ENCODE measurements around the gene FGF9. TPM values are rescaled to one million over a fixed set of nuclear protein-coding genes. Genes with fewer than 3 reads are reported as not detected.

Gene FGF9
- total and polyA plus RNA-seq, 8 donors: 0.14 to 2.2 (median 0.27) TPM; not detected in 2

DNA sequence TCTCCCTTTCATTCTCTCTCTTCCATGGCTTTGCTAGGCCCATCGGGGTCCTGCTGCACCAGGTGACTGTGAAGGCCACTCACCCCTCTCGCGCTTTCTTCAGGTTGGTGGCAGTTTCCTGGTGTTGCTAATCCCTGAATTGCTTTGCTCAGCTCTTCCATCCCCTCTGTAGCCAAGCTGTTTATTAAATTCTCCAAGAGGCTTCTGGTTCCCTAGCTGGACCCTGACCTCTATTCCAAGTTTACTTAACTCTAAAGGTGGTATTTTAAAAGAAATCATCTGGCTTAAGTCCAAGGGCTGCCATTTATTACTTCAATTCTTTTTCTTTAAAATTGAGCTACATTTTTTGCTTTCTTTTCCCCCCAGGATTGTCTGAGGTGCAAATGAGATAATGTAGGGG, 34.2 kb upstream of the FGF9 start:
- TF ChIP-seq, protein P1, sequence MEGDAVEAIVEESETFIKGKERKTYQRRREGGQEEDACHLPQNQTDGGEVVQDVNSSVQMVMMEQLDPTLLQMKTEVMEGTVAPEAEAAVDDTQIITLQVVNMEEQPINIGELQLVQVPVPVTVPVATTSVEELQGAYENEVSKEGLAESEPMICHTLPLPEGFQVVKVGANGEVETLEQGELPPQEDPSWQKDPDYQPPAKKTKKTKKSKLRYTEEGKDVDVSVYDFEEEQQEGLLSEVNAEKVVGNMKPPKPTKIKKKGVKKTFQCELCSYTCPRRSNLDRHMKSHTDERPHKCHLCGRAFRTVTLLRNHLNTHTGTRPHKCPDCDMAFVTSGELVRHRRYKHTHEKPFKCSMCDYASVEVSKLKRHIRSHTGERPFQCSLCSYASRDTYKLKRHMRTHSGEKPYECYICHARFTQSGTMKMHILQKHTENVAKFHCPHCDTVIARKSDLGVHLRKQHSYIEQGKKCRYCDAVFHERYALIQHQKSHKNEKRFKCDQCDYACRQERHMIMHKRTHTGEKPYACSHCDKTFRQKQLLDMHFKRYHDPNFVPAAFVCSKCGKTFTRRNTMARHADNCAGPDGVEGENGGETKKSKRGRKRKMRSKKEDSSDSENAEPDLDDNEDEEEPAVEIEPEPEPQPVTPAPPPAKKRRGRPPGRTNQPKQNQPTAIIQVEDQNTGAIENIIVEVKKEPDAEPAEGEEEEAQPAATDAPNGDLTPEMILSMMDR (IDR thresholded peaks at IDR 0.05): no peak
- peak in 1 of 2 donors; percentile 23 for DNase-seq
- intact Hi-C loops (cut with DNase I; ENCODE audit: low total_unique reads): no loop called here
- no peaks in the 10 kb centered on the region for H3K9me3 ChIP-seq
- no peaks in the 10 kb centered on the region for H3K36me3 ChIP-seq
- H3K4me3 ChIP-seq: no peak overlapping the region
- H3K4me1 ChIP-seq: peaks cover 0 to 10% (median 0%) of the 10 kb centered on the region in 4 donors
- WGBS, 5 donors: 44 to 77% (median 68%) methylated on average over 3 of the region's 3 CpGs
- H3K27ac ChIP-seq: no peak overlapping the region
- peaks cover 0 to 19% (median 0%) of the 10 kb centered on the region in 3 donors for H3K27me3 ChIP-seq

DNA sequence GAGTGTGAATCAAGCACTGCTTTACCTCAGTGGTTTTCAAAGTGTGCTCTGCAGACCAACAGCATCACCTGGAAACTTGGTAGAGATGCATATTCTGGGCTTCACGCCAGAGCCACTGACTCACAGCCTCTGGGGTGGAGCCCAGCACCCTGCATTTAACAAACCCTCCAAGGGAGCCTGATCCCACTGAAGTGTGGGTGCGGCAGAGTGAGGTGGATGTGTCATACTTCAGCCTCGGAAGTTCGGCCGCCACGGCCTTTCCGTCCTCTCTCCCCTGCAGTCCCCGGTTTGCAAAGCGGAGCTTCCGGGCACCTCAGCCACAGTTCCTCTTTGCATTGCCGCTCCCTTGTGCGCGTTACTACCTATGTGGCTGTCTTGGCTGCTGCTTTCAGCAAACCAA, 33.6 kb upstream of the FGF9 start:
- no peaks in the 10 kb centered on the region for H3K36me3 ChIP-seq
- 28 to 61% (median 38%) methylated on average over 13 of the region's 13 CpGs for WGBS, 5 donors
- H3K27ac ChIP-seq: no peak overlapping the region
- H3K27me3 ChIP-seq: peaks cover 0 to 19% (median 0%) of the 10 kb centered on the region in 3 donors
- intact Hi-C loops (cut with DNase I; ENCODE audit: low total_unique reads): no loop called here
- DNase-seq: peak; percentile 82 to 88
- H3K4me1 ChIP-seq: peaks cover 0 to 10% (median 0%) of the 10 kb centered on the region in 4 donors
- peak in 2 of 3 donors; percentile 9 to 45 for TF ChIP-seq POLR2AphosphoS5 (IDR thresholded peaks at IDR 0.05)
- TF ChIP-seq POLR2A (IDR thresholded peaks at IDR 0.05): no peak
- H3K4me3 ChIP-seq: no peak overlapping the region
- no peaks in the 10 kb centered on the region for H3K9me3 ChIP-seq

DNA sequence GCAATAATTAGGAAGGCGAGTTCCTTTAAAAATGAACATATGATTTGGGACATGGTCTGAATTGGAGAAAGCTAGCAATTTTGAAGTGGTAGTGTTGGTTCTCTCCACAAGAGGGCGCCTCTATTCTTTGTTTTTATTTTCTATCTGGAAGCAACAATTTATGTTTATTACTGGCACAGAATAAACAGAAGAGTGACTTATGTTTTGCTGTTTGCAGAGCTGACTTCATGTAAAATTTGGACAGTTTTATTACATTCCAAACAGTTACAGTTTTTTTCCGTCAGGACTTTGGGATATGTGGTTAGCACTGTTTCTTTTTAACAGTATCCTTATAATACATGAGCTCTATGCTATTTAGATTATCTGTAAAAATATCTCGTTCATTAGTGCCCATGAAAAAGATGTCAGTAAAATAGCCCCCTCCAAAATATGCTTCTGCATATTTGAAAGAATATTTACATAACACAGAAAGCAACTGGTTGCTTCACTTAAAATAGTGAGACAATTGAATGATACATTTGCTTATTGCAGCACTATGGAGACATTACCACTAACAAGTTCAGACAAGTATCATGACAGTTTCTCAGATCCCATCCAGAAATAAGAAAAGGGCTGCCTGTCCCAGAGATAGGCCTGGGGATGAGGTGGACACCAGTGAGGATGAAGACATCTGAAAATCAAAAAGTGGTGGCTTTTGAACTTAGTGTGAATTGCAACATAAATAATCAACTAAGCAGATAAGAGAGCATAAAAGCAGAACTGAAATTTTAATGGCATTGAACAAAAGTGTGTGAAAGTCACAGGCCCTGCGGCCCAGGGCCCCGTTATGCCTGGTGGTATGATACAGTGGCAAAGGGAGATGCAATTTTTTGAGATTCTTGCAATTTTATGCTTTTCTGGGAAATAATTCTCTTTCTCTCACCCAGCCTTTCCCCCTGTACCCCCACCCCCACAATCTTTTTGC, 32.3 kb upstream of the FGF9 start:
- no peak for TF ChIP-seq POLR2A (IDR thresholded peaks at IDR 0.05)
- no peak for TF ChIP-seq EP300 (IDR thresholded peaks at IDR 0.05)
- TF ChIP-seq, protein P1 (IDR thresholded peaks at IDR 0.05): peak in 5 of 7 experiments; percentile 16 to 83 (median 67)
- no peak for TF ChIP-seq POLR2AphosphoS5 (IDR thresholded peaks at IDR 0.05)
- Histone ChIP-seq H3K27ac (no peak overlapping the region), H3K4me3 (no peak overlapping the region), H3K36me3 (no peaks in the 10 kb centered on the region), H3K27me3 (peaks cover 0 to 19% (median 0%) of the 10 kb centered on the region in 3 donors), H3K9me3 (no peaks in the 10 kb centered on the region), H3K4me1 (peaks cover 0 to 10% (median 0%) of the 10 kb centered on the region in 4 donors)
- intact Hi-C loops (cut with DNase I; ENCODE audit: low total_unique reads): no loop called here
- DNase-seq: peak in 1 of 2 donors; percentile 55
- 37 to 44% (median 41%) methylated on average over 6 of the region's 6 CpGs for WGBS, 5 donors

DNA sequence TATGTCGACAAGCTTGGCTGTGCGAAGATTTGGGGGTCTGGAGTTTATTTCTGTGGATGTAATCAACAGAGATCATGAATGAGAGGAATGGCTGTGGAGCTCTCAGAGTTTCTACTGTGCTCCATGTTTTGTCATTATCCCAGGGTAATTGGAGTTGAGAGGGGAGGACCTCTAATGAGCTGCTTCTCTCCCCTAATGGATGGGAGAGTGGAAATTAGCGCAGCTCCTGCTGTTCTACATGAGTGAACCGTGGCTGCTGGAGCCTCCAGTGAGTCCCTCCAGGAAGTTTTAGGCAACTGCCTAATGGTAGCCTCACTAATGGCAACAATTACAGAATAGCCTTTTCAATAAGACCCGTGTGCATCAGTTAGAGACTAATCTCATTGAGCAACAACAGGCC, 31.3 kb upstream of the FGF9 start:
- Histone ChIP-seq H3K27ac (no peak overlapping the region), H3K4me1 (peaks cover 0 to 10% (median 0%) of the 10 kb centered on the region in 4 donors), H3K9me3 (no peaks in the 10 kb centered on the region), H3K27me3 (peaks cover 0 to 19% (median 0%) of the 10 kb centered on the region in 3 donors), H3K4me3 (no peak overlapping the region), H3K36me3 (no peaks in the 10 kb centered on the region)
- intact Hi-C loops (cut with DNase I; ENCODE audit: low total_unique reads): no loop called here
- no peak for DNase-seq
- TF ChIP-seq POLR2AphosphoS5 (IDR thresholded peaks at IDR 0.05) (no peak), EP300 (IDR thresholded peaks at IDR 0.05) (no peak), POLR2A (IDR thresholded peaks at IDR 0.05) (no peak)
- TF ChIP-seq, protein P1 (IDR thresholded peaks at IDR 0.05): no peak
- 75 to 87% (median 82%) methylated on average over 5 of the region's 5 CpGs for WGBS, 5 donors

Data from stomach (tissue), 9 donors.